Measurements from ENCODE around the gene FAT1. TPM values are rescaled to one million over a fixed set of nuclear protein-coding genes. Genes with fewer than 3 reads are reported as not detected.

The FAT1 gene
- polyA plus RNA-seq, 1 experiment: 489 TPM

DNA sequence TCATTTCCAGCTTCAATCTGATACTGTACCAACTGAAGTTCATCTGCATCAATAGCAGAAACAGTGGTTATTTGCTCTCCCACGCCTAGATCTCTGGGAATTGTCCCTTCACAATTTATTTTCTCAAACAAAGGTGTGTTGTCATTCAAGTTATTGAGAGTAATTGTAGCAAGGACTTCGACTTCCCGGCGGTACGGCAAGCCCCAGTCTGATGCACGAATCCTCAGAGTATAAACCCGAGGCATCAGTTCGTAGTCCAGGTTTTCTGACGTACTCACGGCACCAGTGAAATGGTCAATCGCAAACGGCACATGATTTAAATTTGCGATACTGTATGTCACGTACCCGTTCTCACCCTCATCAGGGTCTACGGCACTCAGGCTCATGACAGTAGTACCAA lies 15.7 kb downstream of the FAT1 start:
- CTCF ChIA-PET: interaction anchor here (1.0 kb wide), 1 partner anchor 11 kb away, joined by 3 read pairs; no protein-coding TSS in a partner anchor
- TF ChIP-seq, protein P1, sequence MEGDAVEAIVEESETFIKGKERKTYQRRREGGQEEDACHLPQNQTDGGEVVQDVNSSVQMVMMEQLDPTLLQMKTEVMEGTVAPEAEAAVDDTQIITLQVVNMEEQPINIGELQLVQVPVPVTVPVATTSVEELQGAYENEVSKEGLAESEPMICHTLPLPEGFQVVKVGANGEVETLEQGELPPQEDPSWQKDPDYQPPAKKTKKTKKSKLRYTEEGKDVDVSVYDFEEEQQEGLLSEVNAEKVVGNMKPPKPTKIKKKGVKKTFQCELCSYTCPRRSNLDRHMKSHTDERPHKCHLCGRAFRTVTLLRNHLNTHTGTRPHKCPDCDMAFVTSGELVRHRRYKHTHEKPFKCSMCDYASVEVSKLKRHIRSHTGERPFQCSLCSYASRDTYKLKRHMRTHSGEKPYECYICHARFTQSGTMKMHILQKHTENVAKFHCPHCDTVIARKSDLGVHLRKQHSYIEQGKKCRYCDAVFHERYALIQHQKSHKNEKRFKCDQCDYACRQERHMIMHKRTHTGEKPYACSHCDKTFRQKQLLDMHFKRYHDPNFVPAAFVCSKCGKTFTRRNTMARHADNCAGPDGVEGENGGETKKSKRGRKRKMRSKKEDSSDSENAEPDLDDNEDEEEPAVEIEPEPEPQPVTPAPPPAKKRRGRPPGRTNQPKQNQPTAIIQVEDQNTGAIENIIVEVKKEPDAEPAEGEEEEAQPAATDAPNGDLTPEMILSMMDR (IDR thresholded peaks at IDR 0.05; ENCODE audit: insufficient read depth, low read depth, low read length): no peak
- Histone ChIP-seq H3K36me3 (ENCODE audit: control insufficient read depth, insufficient read depth, low read length) (peaks cover 28% of the 10 kb centered on the region), H3K27me3 (ENCODE audit: control insufficient read depth, insufficient read depth, low read length) (no peaks in the 10 kb centered on the region), H3K4me3 (ENCODE audit: low read depth, low read length) (no peak overlapping the region)
- POLR2A ChIA-PET: no interaction called here
- no peak for DNase-seq (ENCODE audit: low read depth)

DNA sequence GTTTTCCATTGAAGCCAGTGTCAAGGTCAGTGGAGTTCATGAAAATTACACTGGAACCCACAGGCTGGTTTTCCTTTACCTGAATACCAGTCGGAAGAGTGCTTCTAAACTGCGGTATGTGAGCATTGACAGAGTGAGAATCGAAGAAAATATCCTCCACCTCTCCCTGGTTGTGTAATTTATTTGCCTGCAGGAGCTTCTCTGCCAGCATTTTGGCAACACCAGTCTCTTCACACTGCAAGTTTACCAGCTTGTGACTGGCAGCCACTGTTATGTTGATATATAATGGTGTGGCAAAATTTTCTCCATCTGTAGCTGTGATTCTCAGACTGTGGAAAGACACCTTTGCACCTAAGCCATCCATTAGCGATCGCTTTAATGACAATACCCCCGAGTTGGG lies 16.1 kb downstream of the FAT1 start:
- H3K27me3 ChIP-seq (ENCODE audit: control insufficient read depth, insufficient read depth, low read length): no peaks in the 10 kb centered on the region
- no peak overlapping the region for H3K4me3 ChIP-seq (ENCODE audit: low read depth, low read length)
- CTCF ChIA-PET: interaction anchor here (1.0 kb wide), 1 partner anchor 10 kb away, joined by 3 read pairs; no protein-coding TSS in a partner anchor
- DNase-seq (ENCODE audit: low read depth): no peak
- peaks cover 30% of the 10 kb centered on the region for H3K36me3 ChIP-seq (ENCODE audit: control insufficient read depth, insufficient read depth, low read length)
- TF ChIP-seq, protein P1 (IDR thresholded peaks at IDR 0.05; ENCODE audit: insufficient read depth, low read depth, low read length): no peak
- POLR2A ChIA-PET: no interaction called here

DNA sequence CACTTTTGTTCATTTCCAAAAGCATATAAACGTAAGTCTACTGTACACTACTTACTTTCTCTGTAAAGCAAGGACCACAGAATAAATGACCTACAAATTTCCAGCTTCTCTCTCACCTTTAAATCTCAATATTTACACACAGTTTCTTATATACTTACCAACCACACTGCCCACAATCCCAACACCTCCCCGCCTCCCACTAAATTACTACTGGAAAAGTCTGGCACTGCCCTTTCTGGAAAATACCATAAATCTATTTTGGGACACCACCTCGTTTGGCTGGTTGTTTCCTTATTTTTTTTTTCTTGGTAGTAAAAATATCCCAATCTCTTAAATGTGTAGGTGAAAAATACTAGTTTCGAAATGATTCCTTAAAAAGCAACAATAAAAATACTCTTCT lies 19.6 kb downstream of the FAT1 start:
- H3K27me3 ChIP-seq (ENCODE audit: control insufficient read depth, insufficient read depth, low read length): no peaks in the 10 kb centered on the region
- TF ChIP-seq, protein P1 (IDR thresholded peaks at IDR 0.05; ENCODE audit: insufficient read depth, low read depth, low read length): no peak
- no peak overlapping the region for H3K4me3 ChIP-seq (ENCODE audit: low read depth, low read length)
- CTCF ChIA-PET: interaction anchor here (0.6 kb wide), 1 partner anchor 502 kb away, joined by 3 read pairs; no protein-coding TSS in a partner anchor
- POLR2A ChIA-PET: no interaction called here
- H3K36me3 ChIP-seq (ENCODE audit: control insufficient read depth, insufficient read depth, low read length): peaks cover 31% of the 10 kb centered on the region
- no peak for DNase-seq (ENCODE audit: low read depth)

DNA sequence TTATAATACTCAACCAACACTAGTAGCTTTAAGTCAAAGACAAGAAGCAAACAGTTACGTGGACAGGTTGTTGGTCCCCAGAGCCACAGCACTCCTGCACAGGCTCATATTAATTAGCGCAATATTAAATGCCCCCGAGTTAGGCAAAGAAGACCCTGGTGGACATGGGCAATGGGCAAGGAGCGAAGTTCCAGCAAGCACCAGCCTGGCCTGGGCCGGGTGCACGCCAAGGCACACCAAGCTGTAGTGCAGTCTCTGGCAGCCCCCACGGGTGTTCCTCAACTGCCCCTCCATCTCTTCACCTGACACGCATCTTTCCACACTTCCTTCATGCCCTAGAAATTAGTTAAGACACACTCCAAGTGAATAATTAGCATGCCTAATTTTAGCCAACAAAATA lies 20.1 kb downstream of the FAT1 start:
- CTCF ChIA-PET: interaction anchor here (0.6 kb wide), 1 partner anchor 15 kb away, joined by 4 read pairs; no protein-coding TSS in a partner anchor
- H3K36me3 ChIP-seq (ENCODE audit: control insufficient read depth, insufficient read depth, low read length): peaks cover 25% of the 10 kb centered on the region
- no peaks in the 10 kb centered on the region for H3K27me3 ChIP-seq (ENCODE audit: control insufficient read depth, insufficient read depth, low read length)
- POLR2A ChIA-PET: no interaction called here
- no peak for DNase-seq (ENCODE audit: low read depth)
- TF ChIP-seq, protein P1 (IDR thresholded peaks at IDR 0.05; ENCODE audit: insufficient read depth, low read depth, low read length): no peak
- no peak overlapping the region for H3K4me3 ChIP-seq (ENCODE audit: low read depth, low read length)

DNA sequence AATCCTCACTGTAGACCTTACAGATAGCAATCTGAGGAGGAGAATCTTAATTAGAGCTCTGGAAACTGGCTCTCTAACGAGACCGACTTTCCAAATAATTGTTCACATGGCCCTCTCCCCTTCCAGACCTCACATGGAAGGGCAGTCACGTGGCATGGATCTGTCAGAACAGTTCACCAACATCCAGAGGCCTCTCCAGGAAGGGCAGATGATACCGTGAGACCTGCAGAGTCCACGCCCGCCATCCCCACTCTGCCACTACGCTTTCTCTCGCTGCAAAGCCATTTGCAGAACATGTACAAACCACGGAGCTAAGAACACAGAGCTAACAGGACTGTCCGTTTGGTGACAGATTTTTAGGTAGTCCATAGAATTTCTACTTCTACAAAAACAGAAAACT lies 20.7 kb downstream of the FAT1 start:
- H3K4me3 ChIP-seq (ENCODE audit: low read depth, low read length): no peak overlapping the region
- ChIA-PET CTCF (interaction anchor here (0.6 kb wide), 1 partner anchor 16 kb away, joined by 4 read pairs; no protein-coding TSS in a partner anchor), POLR2A (no interaction called here)
- H3K36me3 ChIP-seq (ENCODE audit: control insufficient read depth, insufficient read depth, low read length): peaks cover 23% of the 10 kb centered on the region
- H3K27me3 ChIP-seq (ENCODE audit: control insufficient read depth, insufficient read depth, low read length): no peaks in the 10 kb centered on the region
- DNase-seq (ENCODE audit: low read depth): no peak
- TF ChIP-seq, protein P1 (IDR thresholded peaks at IDR 0.05; ENCODE audit: insufficient read depth, low read depth, low read length): no peak

Measured in BJ (cell line).